Ovary (tissue), 9 donors: ENCODE results near the gene ZNF672. TPM values are rescaled to one million over a fixed set of nuclear protein-coding genes. Genes with fewer than 3 reads are reported as not detected.

Experiments used
- DNase-seq, 5 donors: peaks; one replicate each; pipeline ENCODE4 v3.0.0-alpha.2; 2019 to 2020
- H3K27ac ChIP-seq, 2 donors: fragments of 200-600 bp; one replicate each; pipeline versions ENCODE4 v1.5.1 to v1.8.0; 2019 to 2022
- H3K27me3 ChIP-seq: fragments of 200-600 bp; one replicate; pipeline ENCODE4 v1.8.0; 2022
- H3K36me3 ChIP-seq: fragments of 200-600 bp; sonication (generic); one replicate; pipeline ENCODE4 v1.5.1; 2019
- H3K4me1 ChIP-seq: one replicate; pipeline ENCODE4 v1.8.1; 2013; ENCODE audit warnings: mild to moderate bottlenecking, moderate library complexity; ENCODE audit not compliant: insufficient read depth
- H3K4me3 ChIP-seq: fragments of 200-600 bp; sonication (generic); one replicate; pipeline ENCODE4 v1.5.1; 2017
- H3K9me3 ChIP-seq, 2 donors: fragments of 200-600 bp in 1 of 2; sonication (generic) in 1 of 2; one replicate each; pipeline versions ENCODE4 v1.5.1 to v1.8.1; 2013 to 2019; ENCODE audit warnings: mild to moderate bottlenecking in 1 of 2, moderate library complexity in 1 of 2
- CTCF ChIP-seq, 3 donors: fragments of 450-650 bp in 2 of 3; fragments of 200-600 bp in 1 of 3; IDR thresholded peaks; one replicate each; pipeline versions ENCODE4 v1.5.1 to v1.8.0; 2016 to 2022; ENCODE audit warnings: antibody characterized with exemption in 3 of 3, mild to moderate bottlenecking in 1 of 3
- EP300 ChIP-seq: sonication (generic); formaldehyde crosslinking; IDR thresholded peaks from one replicate; pipeline ENCODE4 v1.6.1; 2017; ENCODE audit warnings: antibody characterized with exemption
- POLR2A ChIP-seq: fragments of 450-650 bp; IDR thresholded peaks from one replicate; pipeline ENCODE4 v1.6.1; 2017; ENCODE audit warnings: antibody characterized with exemption, mild to moderate bottlenecking, moderate library complexity
- WGBS, 3 donors: extraction: QIAGEN DNeasy Blood & Tissue Kit in 1 of 3; methylation state at CpG; one replicate each; pipeline versions ENCODE4 v1.1.5 to v1.1.7; 2013 to 2017; 5-methylcytosine and 5-hydroxymethylcytosine counted together
- intact Hi-C, 4 donors: fragments of 100-400 bp; cut with DNase I; formaldehyde crosslinking; loops; one replicate each; pipeline versions ENCODE4 v1.11.0 to v1.15.1; 2022 to 2023
- polyA plus RNA-seq, 2 donors: library from polyadenylated mRNA; stranded (reverse); fragments of 200-250 nt in 1 of 2; fragments of 350-450 nt in 1 of 2; fragmentation: Illumina TruSeq in 1 of 2; extraction: RNeasy Lipid Tissue Mini Kit (QIAGEN cat#74804) in 1 of 2; gene quantifications; one replicate each; pipeline ENCODE4 v1.2.3, GENCODE V29; 2013 to 2014
- total RNA-seq, 7 donors: library from RNA; depleted of rRNA in 2 of 7; stranded (reverse); fragments of >200 nt in 2 of 7; fragmentation: NEBNext Ultra II Directional in 3 of 7; extraction: Animal tissue kit (Norgen Biotek cat#: 25700) in 3 of 7; gene quantifications; one replicate each; pipeline versions ENCODE4 v1.1.0 to v1.2.4, GENCODE V29; 2016 to 2023
- donor health status: DM: no; HTN: no; CAD: no; lungs with moderate emphysema.
- donor health status: DM: no; HTN: no; CAD: no.
- donor health status: Bipolar disorder and iron deficiency.
- donor health status: DM: yes; HTN: yes; CAD: no.
- donor health status: DM: no; HTN: no; CAD: no.
- donor health status: DM: yes; HTN: yes; CAD: no.

ZNF672 gene
- total and polyA plus RNA-seq, 9 donors, result 7.3 to 29.5 (median 20.9) TPM

GRCh38 chr1:248816042-248816851, 21.8 kb upstream of the ZNF672 start:
- Histone ChIP-seq H3K36me3 (no peaks in the 10 kb centered on the region), H3K4me3 (no peak overlapping the region), H3K27me3 (no peaks in the 10 kb centered on the region), H3K4me1 (peaks cover 2% of the 10 kb centered on the region), H3K9me3 (no peaks in the 10 kb centered on the region), H3K27ac (no peak overlapping the region)
- intact Hi-C loops, result no loop called here
- WGBS, 3 donors, result 88 to 90% (median 89%) methylated on average over 13 of the region's 13 CpGs
- no peak for DNase-seq
- TF ChIP-seq POLR2A (no peak), CTCF (IDR thresholded peaks at IDR 0.05) (no peak), EP300 (no peak)

- no peak overlapping the region for H3K27ac ChIP-seq
- TF ChIP-seq CTCF (IDR thresholded peaks at IDR 0.05) (no peak), POLR2A (no peak), EP300 (no peak)
- H3K36me3 ChIP-seq, result no peaks in the 10 kb centered on the region
- intact Hi-C loops, result no loop called here
- no peaks in the 10 kb centered on the region for H3K27me3 ChIP-seq
- H3K9me3 ChIP-seq, result no peaks in the 10 kb centered on the region
- no peak for DNase-seq
- 83 to 85% (median 85%) methylated on average over 6 of the region's 6 CpGs for WGBS, 3 donors
- no peak overlapping the region for H3K4me3 ChIP-seq
- peaks cover 3% of the 10 kb centered on the region for H3K4me1 ChIP-seq
These were observed 21.0 kb upstream of the ZNF672 start for GRCh38 chr1:248817065-248817464.

GRCh38 chr1:248818505-248819374, 19.3 kb upstream of the ZNF672 start:
- no peaks in the 10 kb centered on the region for H3K9me3 ChIP-seq
- no peak for DNase-seq
- peaks cover 12% of the 10 kb centered on the region for H3K4me1 ChIP-seq
- no peaks in the 10 kb centered on the region for H3K27me3 ChIP-seq
- intact Hi-C loops, result no loop called here
- no peaks in the 10 kb centered on the region for H3K36me3 ChIP-seq
- 75 to 82% (median 75%) methylated on average over 5 of the region's 5 CpGs for WGBS, 3 donors
- TF ChIP-seq CTCF (IDR thresholded peaks at IDR 0.05) (no peak), EP300 (no peak), POLR2A (no peak)
- H3K4me3 ChIP-seq, result no peak overlapping the region
- no peak overlapping the region for H3K27ac ChIP-seq

GRCh38 chr1:248820041-248820585, 17.9 kb upstream of the ZNF672 start:
- DNase-seq, result no peak
- no peak for TF ChIP-seq EP300
- Histone ChIP-seq H3K27ac (no peak overlapping the region), H3K27me3 (no peaks in the 10 kb centered on the region), H3K4me3 (no peak overlapping the region), H3K9me3 (no peaks in the 10 kb centered on the region), H3K4me1 (peaks cover 24% of the 10 kb centered on the region), H3K36me3 (no peaks in the 10 kb centered on the region)
- intact Hi-C loops, result no loop called here
- 84 to 88% (median 85%) methylated on average over 7 of the region's 7 CpGs for WGBS, 3 donors
